DMS153 (cell line): ENCODE results near the gene TARM1.
"Not testable (repeated sequence)": the region's sequence is repeated elsewhere in the genome, so short reads cannot be mapped to it uniquely, and the experiment has no call there.

Source experiments
- DNase-seq: peaks from one replicate; lab custom pipeline; 2025; lab: John Stamatoyannopoulos, UW

TARM1 gene

DNA sequence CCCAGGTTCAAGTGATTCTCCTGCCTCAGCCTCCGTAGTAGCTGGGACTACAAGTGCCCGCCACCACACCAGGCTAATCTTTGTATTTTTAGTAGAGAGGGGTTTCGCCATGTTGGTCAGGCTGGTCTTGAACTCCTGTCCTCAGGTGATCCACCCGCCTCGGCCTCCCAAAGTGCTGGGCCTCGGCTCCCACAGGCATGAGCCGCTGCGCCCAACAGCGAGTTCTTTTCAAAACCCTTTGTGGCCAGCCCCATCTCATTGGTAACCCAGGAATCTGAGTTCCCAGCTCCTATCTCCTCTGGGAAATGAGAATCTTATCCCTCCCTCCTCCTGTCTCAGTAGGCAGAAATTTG is 18.7 kb upstream of the TARM1 start:
- DNase-seq = not testable (repeated sequence)

DNA sequence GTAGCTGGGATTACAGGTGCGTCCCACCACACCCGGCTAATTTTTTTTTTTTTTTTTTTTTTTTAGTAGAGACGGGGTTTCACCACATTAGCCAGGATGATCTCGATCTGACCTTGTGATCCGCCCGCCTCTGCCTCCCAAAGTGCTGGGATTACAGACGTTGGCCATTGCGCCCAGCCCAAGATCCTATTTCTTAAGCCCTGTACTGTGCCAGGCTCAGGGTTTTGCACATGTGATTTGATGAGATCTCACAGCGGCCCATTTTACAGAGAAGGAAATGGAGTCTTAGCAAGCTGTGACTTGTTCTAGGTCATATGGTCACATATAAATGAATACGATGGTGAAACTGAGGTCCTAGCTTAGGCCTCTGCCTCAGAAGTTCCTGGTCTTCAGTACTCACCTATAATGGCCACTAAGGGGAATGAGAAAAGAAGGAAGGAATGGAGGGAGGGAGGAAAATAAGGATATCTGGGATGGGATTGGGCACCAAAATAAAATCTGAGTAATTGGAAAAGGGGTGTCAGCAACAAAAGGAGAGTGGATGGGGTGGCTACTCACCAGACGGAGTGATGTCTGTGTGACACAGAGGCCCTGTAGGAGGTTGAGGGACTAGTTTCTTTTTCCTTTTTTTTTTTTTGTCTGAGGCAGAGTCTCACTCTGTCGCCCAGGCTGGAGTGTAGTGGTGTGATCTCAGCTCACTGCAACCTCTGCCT is 18.2 kb upstream of the TARM1 start:
- DNase-seq = no peak

DNA sequence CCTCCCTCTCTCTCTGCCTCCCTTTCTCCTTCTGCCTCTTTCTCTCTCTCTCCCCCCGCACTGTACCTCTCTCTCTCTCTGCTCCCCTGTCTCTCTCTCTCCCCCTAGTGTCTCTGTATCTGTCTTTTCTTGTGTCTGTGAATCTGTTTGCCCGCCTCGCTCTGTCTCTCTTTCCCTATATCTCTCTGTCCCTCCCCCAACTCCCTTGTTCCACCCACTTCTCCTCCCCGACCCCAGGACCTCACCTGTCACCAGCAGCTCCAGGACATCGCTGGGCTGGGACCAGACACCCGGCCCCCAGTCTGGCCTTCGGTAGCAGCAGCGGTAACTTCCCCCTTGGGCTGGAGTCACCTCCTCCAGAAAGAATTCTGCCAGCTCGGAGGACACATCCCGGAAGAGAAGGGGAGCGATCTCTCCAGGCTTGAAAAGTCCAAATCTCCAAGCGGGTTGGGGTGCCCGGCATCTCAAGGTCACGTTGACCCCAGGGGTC is 15.5 kb upstream of the TARM1 start:
- DNase-seq = peak; percentile 19

GRCh38 chr19:54095859-54096616 is 14.9 kb upstream of the TARM1 start:
- peak; percentile 6 for DNase-seq

DNA sequence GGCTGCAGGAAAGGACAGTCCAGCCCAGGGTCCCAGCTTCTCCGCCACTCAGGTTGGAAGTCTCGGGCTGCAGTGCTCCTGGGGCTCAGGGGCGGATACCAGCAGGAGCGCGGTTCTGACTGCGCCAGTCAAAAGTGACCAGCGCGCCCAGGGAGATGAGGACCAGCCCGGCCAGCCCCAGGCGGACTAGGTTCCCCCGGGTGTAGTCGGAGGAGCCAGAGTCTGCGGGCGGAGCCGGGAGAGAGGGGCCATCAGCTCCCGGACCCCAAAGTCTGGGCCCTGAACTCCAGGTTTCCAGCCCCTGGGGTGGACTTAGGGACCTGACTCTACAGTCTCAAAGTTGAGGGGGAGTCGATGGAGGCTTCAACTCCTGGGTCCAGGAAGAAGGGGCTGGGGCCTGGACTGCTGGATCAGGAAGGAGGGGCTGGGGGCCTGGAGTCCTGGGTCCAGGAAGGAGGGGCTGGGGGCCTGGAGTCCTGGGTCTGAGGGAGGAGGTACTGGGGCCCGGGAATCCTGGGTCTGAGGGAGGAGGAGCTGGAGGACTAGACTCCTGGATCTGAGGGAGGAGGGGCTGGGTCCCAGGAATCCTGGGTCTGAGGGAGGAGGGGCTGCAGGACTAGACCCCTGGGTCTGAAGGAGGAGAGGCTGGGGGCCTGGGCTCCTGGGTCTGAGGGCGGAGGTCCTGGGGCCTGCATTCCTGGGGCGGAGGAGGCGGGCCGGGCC is 14.1 kb upstream of the TARM1 start:
- no peak for DNase-seq

- no peak for DNase-seq
These were observed 13.3 kb upstream of the TARM1 start for GRCh38 chr19:54094426-54095000.

DNA sequence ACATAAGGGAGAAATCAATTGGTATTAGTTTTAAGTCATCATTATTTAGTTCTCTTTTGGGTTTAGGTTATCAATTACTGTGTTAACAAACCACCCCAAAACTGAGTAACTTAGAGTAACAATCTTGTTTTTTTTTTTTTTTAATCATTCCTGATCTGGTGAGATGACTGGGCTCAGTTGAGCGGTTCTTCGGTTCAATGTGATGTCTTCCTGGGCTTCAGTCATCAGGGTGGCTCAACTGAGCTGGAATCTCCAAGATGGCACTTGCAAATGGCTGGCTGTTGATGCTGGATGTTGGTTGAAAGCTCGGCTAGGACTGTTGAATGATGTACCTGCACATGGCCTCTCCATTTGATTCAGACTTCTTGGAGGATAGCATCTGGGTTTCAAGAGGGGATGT is 3.2 kb upstream of the TARM1 start:
- no peak for DNase-seq

GRCh38 chr19:54077334-54077733 is 3.8 kb downstream of the TARM1 start:
- no peak for DNase-seq

GRCh38 chr19:54074851-54075250 is 6.3 kb downstream of the TARM1 start:
- no peak for DNase-seq

GRCh38 chr19:54073829-54074228 is 7.3 kb downstream of the TARM1 start:
- DNase-seq = no peak

GRCh38 chr19:54069470-54069869 is 11.7 kb downstream of the TARM1 start:
- DNase-seq = no peak

DNA sequence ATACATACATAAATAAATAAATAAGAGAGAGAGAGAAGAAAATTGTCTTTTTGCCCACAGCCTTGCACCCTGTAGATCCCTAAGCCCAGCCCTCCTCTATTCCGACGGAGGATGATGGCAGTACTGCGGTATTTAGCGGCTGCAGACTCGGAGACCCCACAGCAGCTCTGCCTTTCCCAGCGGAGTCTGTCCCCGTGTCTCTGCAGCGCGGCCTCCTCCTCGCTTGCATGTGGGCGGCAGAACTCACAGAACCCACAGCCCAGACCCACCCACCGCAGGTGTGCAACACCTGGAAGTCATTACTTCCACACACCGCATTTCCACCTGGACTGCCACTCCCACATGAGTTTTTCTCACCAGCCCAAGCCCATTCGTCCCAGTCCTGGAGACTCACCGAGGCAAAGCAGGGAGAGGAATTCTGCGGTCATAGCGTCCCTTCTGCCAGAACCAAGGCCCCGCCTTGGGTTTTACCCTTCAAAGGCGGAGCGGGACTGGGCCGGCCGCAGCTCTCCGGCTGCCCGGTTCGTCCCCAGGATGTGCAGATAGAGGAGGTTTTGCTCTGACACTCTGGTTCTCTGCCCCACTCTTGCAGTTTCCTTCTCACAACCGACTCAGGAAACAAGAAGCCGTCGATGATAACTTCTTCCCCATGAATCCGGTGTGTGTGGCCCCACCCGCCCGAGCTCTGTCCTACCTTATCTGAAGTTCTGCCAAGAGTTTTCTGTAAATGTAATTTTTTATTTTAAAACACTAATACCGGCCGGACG is 17.6 kb downstream of the TARM1 start, which contains the start of gene VSTM1:
TSS of gene VSTM1 (minus strand) at position 548 of the 767 bp plus-strand sequence. CDS start at position 428, 120 bp downstream.
- DNase-seq = no peak

GRCh38 chr19:54062643-54063042 is 18.5 kb downstream of the TARM1 start:
- no peak for DNase-seq

DNA sequence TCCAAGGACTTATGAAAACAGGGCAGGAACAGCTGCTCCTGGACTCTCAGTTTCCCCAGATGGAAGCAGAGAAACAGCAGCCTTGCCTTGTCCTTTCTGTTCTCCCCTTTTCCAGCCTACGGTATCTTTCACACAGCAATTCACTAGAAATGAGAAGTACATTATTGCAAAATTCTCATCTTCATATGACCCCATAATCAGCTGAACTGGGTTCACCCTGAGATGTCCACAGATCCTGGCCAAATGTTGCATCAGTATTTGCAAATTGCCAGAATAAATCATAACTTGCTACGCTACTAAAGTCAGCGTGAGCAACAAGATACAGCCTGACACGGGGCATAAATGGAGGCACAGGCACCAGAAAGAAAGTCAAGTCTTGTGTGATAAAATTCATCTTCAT is 33.5 kb downstream of the TARM1 start:
- DNase-seq = no peak

- no peak for DNase-seq
These were observed 35.4 kb downstream of the TARM1 start for GRCh38 chr19:54045771-54046170.

- DNase-seq = no peak
These were observed 38.2 kb downstream of the TARM1 start for GRCh38 chr19:54042989-54043388.

DNA sequence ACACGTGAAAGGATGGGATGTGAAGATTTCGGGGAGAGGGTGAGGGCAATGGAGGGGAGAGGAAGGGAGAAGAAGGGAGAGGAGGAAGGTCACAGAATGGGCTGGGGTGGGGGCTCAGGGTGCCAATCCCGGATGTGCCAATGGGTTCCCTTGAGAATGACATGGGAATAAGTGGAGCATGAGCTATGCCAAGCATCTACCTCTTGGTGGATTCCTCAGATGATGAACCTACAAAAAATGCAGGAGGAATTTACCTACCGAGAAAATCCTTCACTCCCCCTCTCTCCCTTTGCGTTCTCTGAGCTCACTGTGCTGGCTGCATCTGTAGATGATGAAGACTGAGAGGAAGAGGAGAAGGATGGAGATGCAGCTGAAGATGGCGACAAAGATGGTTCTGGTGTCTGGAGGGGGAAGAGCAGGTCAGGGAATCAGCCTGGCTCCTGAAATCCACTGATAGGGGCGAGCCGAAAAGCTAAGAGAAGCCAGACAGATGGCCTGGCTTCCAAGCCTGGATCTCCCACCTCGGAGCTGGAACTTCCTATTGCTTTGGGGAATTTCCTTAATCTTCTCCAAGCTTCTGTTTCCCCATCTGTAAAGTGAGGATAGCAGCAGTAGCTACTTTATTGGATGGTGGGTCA is 39.1 kb downstream of the TARM1 start:
- DNase-seq = no peak

GRCh38 chr19:54040003-54040402 is 41.2 kb downstream of the TARM1 start:
- DNase-seq = no peak

DNA sequence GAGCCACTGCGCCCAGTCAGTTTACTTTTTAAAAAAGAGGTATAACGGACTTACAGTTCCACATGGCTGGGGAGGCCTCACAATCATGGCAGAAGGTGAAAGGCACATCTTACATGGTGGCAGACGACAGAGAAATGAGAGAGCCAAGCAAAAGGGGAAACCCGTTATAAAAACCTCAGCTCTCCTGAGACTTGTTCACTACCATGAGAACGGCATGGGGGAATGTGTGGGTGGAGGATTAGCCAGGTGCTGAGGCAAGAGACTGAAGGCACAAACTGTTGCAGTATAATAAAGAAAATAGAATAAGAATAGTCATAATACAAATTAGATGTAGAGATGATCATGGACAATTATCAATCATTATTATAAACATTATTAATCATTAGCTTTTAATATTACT is 44.6 kb downstream of the TARM1 start:
- DNase-seq = not testable (repeated sequence)

DNA sequence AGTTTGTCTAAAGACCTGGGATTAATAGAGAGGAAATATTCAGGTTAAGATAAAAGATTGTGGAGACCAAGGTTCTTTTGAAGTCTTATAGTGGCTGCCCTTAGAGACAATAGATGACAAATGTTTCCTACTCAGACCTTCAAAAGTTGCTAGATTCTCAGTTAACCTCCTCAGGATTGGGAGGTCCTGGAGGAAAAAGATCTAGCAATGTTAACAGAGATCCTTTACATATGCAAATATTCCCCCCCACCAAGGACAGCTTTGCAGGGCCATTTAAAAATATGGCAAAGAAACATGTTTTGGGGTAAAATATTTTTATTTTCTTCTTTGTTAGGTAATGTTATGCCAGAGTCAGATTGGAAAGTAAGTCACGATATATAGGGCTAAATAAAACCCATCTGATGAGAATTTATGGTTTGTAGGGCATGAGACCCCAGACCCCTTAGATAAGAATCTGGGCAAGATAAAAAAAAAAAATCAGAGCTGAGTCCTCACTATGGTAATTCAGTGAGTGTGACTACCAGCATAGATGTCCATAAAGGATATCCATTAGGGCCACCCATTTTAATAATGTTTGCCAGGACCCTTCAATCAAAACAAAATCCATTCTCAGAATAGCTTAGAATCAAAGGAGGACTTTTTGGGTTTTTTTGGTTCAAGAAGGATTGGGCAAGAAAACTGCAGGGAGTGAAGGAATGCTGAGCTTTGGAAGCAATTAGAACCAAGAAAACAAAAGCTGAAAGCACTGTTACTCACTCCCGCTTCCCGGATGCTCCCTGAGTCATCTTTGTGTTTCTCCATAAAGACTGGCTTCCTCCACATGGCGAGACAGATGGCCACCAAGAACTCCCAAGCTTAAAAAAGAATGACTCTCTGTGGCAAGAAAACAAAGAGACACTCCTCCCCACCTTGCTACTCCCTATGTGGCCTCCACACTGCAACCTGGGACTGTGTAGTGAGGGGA is 45.7 kb downstream of the TARM1 start:
- DNase-seq = no peak
